Lower lobe of right lung (tissue), 2 donors: ENCODE data around the gene TMEM156. TPM values are rescaled to one million over a fixed set of nuclear protein-coding genes. Genes with fewer than 3 reads are reported as not detected.

Experiments
- ATAC-seq, 2 donors: fragments of 200-7000 bp; cut with Tn5 transposase; one replicate each; pipeline ENCODE4 v1.9.1; 2020 to 2022; ENCODE audit warnings: mild to moderate bottlenecking in 2 of 2, moderate library complexity in 2 of 2
- DNase-seq: peaks from one replicate; pipeline ENCODE4 v3.0.0-alpha.2; 2020
- H3K27ac ChIP-seq: fragments of 200-600 bp; one replicate; pipeline ENCODE4 v1.8.0; 2022
- H3K27me3 ChIP-seq: fragments of 200-600 bp; one replicate; pipeline ENCODE4 v1.8.0; 2022; ENCODE audit warnings: low read depth
- H3K36me3 ChIP-seq: fragments of 200-600 bp; one replicate; pipeline ENCODE4 v1.8.0; 2022; ENCODE audit warnings: mild to moderate bottlenecking
- H3K4me1 ChIP-seq: fragments of 200-600 bp; one replicate; pipeline ENCODE4 v1.8.0; 2022
- H3K4me3 ChIP-seq: fragments of 200-600 bp; one replicate; pipeline ENCODE4 v1.8.0; 2022; ENCODE audit warnings: mild to moderate bottlenecking
- H3K9me3 ChIP-seq: fragments of 200-600 bp; one replicate; pipeline ENCODE4 v1.8.0; 2022
- intact Hi-C: fragments of 100-400 bp; cut with DNase I; formaldehyde crosslinking; loops from one replicate; pipeline ENCODE4 v1.11.0; 2022
- total RNA-seq: library from RNA; stranded (reverse); fragmentation: NEBNext Ultra II Directional; extraction: Animal tissue kit (Norgen Biotek cat#: 25700); gene quantifications from one replicate; pipeline ENCODE4 v1.2.1, GENCODE V29; 2021
- TF ChIP-seq, protein P1 (sequence below): fragments of 200-600 bp; IDR thresholded peaks from one replicate; pipeline ENCODE4 v1.8.0; 2022; ENCODE audit warnings: antibody characterized with exemption, mild to moderate bottlenecking
- donor health status: DM: no; HTN: yes; CAD: no; lungs with severe emphysema.

TMEM156 gene
- total RNA-seq, 1 donor from 2014 or later: 0.62 TPM

DNA sequence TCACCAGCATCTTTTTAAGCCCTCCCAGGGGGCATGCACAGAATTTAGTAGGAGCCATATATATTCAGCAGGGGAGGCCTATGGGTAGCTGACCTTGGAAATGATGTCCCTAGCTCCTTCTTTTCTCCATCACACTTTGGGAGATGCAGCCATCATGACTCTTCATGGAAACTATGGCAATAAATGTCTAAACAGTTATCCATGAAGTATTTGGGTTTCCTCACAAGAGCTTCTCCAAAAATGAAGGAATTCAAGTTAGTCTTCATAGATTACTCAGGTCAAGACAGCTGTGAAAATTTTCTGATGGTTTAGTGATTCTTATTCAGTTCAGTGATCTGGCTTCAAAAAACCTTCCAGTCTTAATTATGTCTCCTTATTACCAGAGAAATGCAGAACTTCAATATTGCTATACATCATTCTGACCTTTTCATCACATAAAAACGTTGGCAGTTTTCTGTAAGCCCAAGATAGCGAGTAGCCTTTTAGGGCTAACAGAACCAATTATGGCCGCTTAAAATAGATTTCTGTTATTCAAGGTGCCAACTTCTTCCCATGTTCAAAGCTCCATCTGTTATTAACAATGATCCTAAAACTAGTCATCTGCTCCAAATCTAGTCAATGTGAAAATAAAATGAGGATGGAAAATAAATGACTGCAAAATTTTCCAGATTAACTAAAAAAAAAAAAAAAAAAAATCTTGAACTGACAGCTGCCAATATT is 52.5 kb downstream of the TMEM156 start:
- intact Hi-C loops: no loop called here
- TF ChIP-seq, protein P1, sequence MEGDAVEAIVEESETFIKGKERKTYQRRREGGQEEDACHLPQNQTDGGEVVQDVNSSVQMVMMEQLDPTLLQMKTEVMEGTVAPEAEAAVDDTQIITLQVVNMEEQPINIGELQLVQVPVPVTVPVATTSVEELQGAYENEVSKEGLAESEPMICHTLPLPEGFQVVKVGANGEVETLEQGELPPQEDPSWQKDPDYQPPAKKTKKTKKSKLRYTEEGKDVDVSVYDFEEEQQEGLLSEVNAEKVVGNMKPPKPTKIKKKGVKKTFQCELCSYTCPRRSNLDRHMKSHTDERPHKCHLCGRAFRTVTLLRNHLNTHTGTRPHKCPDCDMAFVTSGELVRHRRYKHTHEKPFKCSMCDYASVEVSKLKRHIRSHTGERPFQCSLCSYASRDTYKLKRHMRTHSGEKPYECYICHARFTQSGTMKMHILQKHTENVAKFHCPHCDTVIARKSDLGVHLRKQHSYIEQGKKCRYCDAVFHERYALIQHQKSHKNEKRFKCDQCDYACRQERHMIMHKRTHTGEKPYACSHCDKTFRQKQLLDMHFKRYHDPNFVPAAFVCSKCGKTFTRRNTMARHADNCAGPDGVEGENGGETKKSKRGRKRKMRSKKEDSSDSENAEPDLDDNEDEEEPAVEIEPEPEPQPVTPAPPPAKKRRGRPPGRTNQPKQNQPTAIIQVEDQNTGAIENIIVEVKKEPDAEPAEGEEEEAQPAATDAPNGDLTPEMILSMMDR: no peak
- ATAC-seq (no peak), DNase-seq (no peak)
- Histone ChIP-seq H3K4me3 (no peak overlapping the region), H3K27me3 (no peaks in the 10 kb centered on the region), H3K4me1 (no peaks in the 10 kb centered on the region), H3K27ac (no peak overlapping the region), H3K36me3 (no peaks in the 10 kb centered on the region), H3K9me3 (no peaks in the 10 kb centered on the region)

DNA sequence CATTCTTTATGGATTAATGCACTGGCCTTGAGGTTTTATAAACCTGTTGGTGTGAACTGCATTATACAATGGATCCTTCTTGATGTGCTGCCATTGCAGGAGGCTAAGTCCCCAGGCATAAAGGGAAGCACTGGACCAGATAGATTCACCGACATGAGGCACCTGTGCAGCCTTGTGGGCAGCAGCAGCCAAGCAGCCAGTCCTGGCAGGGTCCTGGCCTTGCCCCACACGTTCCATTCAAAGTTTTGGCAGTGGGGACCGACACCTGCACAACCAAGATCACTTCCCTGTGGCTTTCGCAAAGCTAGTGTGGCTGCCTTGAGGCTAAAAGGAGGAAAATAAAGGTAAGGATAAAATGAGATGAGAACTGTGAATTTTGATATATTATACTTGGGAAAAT is 53.1 kb downstream of the TMEM156 start:
- DNase-seq (no peak), ATAC-seq (no peak)
- intact Hi-C loops: no loop called here
- H3K27me3 ChIP-seq: no peaks in the 10 kb centered on the region
- TF ChIP-seq, protein P1: no peak
- no peaks in the 10 kb centered on the region for H3K4me1 ChIP-seq
- no peaks in the 10 kb centered on the region for H3K36me3 ChIP-seq
- H3K27ac ChIP-seq: no peak overlapping the region
- no peaks in the 10 kb centered on the region for H3K9me3 ChIP-seq
- no peak overlapping the region for H3K4me3 ChIP-seq

DNA sequence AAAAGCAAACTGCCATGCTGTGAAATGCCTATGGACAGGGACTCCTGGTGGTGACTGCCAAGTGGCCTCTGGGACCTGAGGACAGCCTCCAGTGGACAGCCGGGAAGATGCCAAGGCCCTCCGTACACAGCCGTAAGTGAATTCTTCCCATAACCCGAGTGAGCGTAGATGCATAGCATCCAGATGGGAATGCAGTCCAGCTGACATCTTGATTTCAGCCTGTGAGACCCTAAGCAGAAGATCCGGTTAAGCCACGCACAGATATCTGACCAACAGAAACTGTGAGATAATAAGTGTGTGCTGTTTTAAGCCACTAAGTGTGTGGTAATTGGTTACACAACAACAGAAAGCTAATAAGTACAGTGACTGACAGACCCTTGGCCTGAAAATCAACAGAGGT is 55.9 kb downstream of the TMEM156 start:
- DNase-seq: no peak
- TF ChIP-seq, protein P1: no peak
- intact Hi-C loops: no loop called here
- Histone ChIP-seq H3K27me3 (no peaks in the 10 kb centered on the region), H3K9me3 (no peaks in the 10 kb centered on the region), H3K4me1 (no peaks in the 10 kb centered on the region), H3K36me3 (no peaks in the 10 kb centered on the region), H3K4me3 (no peak overlapping the region), H3K27ac (no peak overlapping the region)
- no peak for ATAC-seq

DNA sequence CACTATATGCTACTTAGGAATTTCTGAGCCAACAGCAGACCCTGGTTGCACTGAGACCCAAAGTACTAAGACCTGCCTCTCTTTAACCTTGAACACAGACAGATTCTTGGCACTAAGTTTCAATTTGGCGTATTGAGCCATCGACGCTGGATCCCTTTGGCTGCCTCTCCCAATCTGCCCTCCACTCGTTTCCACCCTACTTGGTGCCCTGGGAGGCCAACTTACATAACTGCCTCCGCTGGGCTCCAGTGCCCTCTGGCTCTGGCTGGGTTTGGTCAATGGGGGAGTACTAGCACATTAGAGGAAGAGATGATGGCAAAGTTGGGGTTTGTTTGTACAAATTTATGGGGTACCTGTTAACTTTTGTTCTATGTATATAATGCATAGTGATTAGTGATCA is 63.5 kb downstream of the TMEM156 start:
- Histone ChIP-seq H3K4me3 (no peak overlapping the region), H3K9me3 (no peaks in the 10 kb centered on the region), H3K36me3 (no peaks in the 10 kb centered on the region), H3K27me3 (no peaks in the 10 kb centered on the region), H3K4me1 (no peaks in the 10 kb centered on the region), H3K27ac (no peak overlapping the region)
- TF ChIP-seq, protein P1: no peak
- no peak for ATAC-seq
- intact Hi-C loops: no loop called here
- DNase-seq: no peak

DNA sequence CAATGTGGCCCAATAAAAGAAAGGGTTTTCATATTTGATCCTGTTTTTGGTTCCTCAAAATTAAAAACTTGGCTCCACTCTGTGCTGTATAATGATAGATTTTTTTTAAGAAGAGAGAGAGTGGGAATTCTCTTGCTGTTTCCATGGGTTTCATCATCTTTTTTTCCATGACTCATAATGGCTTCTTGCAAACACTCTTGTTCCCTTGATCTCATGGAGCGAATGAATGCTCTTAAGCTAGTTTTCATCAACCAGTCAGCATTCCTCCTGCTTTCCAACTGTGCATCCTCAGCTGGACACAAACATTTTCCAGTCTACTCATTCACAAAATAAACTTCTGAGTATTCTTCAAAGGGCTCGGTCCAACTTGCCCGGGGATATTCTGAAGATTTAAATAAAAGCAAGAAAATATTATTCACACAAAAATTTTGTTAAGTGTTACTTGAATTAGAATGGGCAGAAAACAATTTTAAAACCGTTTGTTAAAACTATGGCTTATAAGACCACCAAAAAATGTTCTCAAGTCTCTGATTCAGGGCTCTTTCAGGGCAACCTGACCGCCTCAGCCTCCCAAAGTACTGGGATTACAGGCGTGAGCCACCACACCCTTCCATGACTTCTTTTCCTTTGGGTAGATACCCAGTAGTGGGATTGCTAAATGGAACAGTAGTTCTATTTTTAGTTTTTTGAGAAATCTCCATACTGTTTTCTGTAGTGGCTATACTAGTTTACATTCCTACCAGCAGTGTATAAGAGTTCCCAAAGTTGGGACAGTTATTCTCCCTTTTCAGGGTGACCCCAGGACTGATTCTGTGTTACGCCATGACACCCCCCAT is 64.7 kb downstream of the TMEM156 start:
- intact Hi-C loops: no loop called here
- no peak for DNase-seq

More for the DNA sequence above, 64.7 kb downstream of the TMEM156 start:
- Histone ChIP-seq H3K4me1 (no peaks in the 10 kb centered on the region), H3K9me3 (no peaks in the 10 kb centered on the region), H3K27me3 (no peaks in the 10 kb centered on the region), H3K36me3 (no peaks in the 10 kb centered on the region), H3K27ac (no peak overlapping the region), H3K4me3 (no peak overlapping the region)
- peak in 1 of 2 donors; percentile 64 for ATAC-seq
- TF ChIP-seq, protein P1: no peak
